HEK293 (cell line): ENCODE results near the gene EXOC7.

Experiments
- BCL6B ChIP-seq: fragments of 450-650 bp; formaldehyde crosslinking; IDR thresholded peaks from 2 replicates; pipeline ENCODE4 v1.5.1; 2017; ENCODE audit warnings: missing biosample characterization, missing genetic modification characterization
- ELK4 ChIP-seq: IDR thresholded peaks from 2 replicates; pipeline ENCODE4 v1.6.1; 2011; ENCODE audit warnings: mild to moderate bottlenecking, low read depth, low read length, borderline replicate concordance
- GLI2 ChIP-seq: fragments of 450-650 bp; formaldehyde crosslinking; IDR thresholded peaks from 2 replicates; pipeline ENCODE4; 2017; ENCODE audit warnings: missing biosample characterization, missing genetic modification characterization, low read depth, borderline replicate concordance
- GLIS1 ChIP-seq: fragments of 450-650 bp; formaldehyde crosslinking; IDR thresholded peaks from 2 replicates; pipeline ENCODE4 v1.5.1; 2016; ENCODE audit warnings: missing biosample characterization, missing genetic modification characterization
- GLIS2 ChIP-seq: fragments of 450-650 bp; formaldehyde crosslinking; IDR thresholded peaks from 2 replicates; pipeline ENCODE4 v1.5.1; 2016; ENCODE audit warnings: missing biosample characterization, missing genetic modification characterization
- HIC1 ChIP-seq: fragments of 450-650 bp; formaldehyde crosslinking; IDR thresholded peaks from 2 replicates; pipeline ENCODE4 v1.5.1; 2016; ENCODE audit warnings: missing biosample characterization, missing genetic modification characterization
- KLF1 ChIP-seq: fragments of 450-650 bp; formaldehyde crosslinking; IDR thresholded peaks from 2 replicates; pipeline ENCODE4 v1.5.1; 2016; ENCODE audit warnings: missing biosample characterization, missing genetic modification characterization
- PRDM1 ChIP-seq: fragments of 450-650 bp; formaldehyde crosslinking; IDR thresholded peaks from 2 replicates; pipeline ENCODE4; 2016; ENCODE audit warnings: missing biosample characterization, missing genetic modification characterization
- TCF7L2 ChIP-seq: IDR thresholded peaks from 2 replicates; pipeline ENCODE4 v1.6.1; 2011; ENCODE audit warnings: low read depth, mild to moderate bottlenecking, inconsistent platforms, low read length, moderate library complexity, borderline replicate concordance
- WT1 ChIP-seq: fragments of 450-650 bp; formaldehyde crosslinking; IDR thresholded peaks from 2 replicates; pipeline ENCODE4 v1.5.1; 2016; ENCODE audit warnings: missing biosample characterization, missing genetic modification characterization
- ZBTB11 ChIP-seq: fragments of 450-650 bp; formaldehyde crosslinking; conservative IDR thresholded peaks from 2 replicates; pipeline ENCODE4 v1.5.1; 2016; ENCODE audit warnings: low read depth, missing biosample characterization, missing genetic modification characterization
- ZBTB48 ChIP-seq: fragments of 450-650 bp; formaldehyde crosslinking; IDR thresholded peaks from 2 replicates; pipeline ENCODE4 v1.5.1; 2016; ENCODE audit warnings: missing biosample characterization, missing genetic modification characterization
- ZNF133 ChIP-seq: fragments of 450-650 bp; formaldehyde crosslinking; IDR thresholded peaks from 2 replicates; pipeline ENCODE4 v1.5.1; 2016; ENCODE audit warnings: missing biosample characterization, missing genetic modification characterization
- ZNF155 ChIP-seq: fragments of 450-650 bp; formaldehyde crosslinking; IDR thresholded peaks from 2 replicates; pipeline ENCODE4 v1.5.1; 2016; ENCODE audit warnings: missing biosample characterization, missing genetic modification characterization
- ZNF248 ChIP-seq: fragments of 450-650 bp; formaldehyde crosslinking; IDR thresholded peaks from 2 replicates; pipeline ENCODE4 v1.5.1; 2017; ENCODE audit warnings: missing biosample characterization, missing genetic modification characterization
- ZNF280C ChIP-seq: fragments of 450-650 bp; formaldehyde crosslinking; IDR thresholded peaks from 2 replicates; pipeline ENCODE4 v1.5.1; 2016; ENCODE audit warnings: missing biosample characterization, missing genetic modification characterization
- ZNF335 ChIP-seq: fragments of 450-650 bp; formaldehyde crosslinking; conservative IDR thresholded peaks from 2 replicates; pipeline ENCODE4 v1.5.1; 2016; ENCODE audit warnings: missing biosample characterization, missing genetic modification characterization
- ZNF366 ChIP-seq: fragments of 450-650 bp; formaldehyde crosslinking; conservative IDR thresholded peaks from 2 replicates; pipeline ENCODE4 v1.5.1; 2016; ENCODE audit warnings: missing biosample characterization, missing genetic modification characterization
- ZNF391 ChIP-seq: fragments of 450-650 bp; formaldehyde crosslinking; IDR thresholded peaks from 2 replicates; pipeline ENCODE4 v1.5.1; 2016; ENCODE audit warnings: low read depth, missing biosample characterization, missing genetic modification characterization, borderline replicate concordance
- ZNF529 ChIP-seq: fragments of 450-650 bp; formaldehyde crosslinking; IDR thresholded peaks from 2 replicates; pipeline ENCODE4 v1.5.1; 2017; ENCODE audit warnings: missing genetic modification characterization, missing biosample characterization; ENCODE audit not compliant: insufficient replicate concordance
- ZNF544 ChIP-seq: fragments of 450-650 bp; formaldehyde crosslinking; IDR thresholded peaks from 2 replicates; pipeline ENCODE4 v1.5.0; 2017; ENCODE audit warnings: missing biosample characterization, missing genetic modification characterization
- ZNF555 ChIP-seq: fragments of 450-650 bp; formaldehyde crosslinking; conservative IDR thresholded peaks from 2 replicates; pipeline ENCODE4 v1.5.1; 2017; ENCODE audit warnings: missing biosample characterization, mild to moderate bottlenecking, missing genetic modification characterization, inconsistent platforms
- ZNF561 ChIP-seq: fragments of 450-650 bp; IDR thresholded peaks from 2 replicates; pipeline ENCODE4 v1.5.1; 2018; ENCODE audit warnings: missing biosample characterization, missing genetic modification characterization, borderline replicate concordance
- ZNF610 ChIP-seq: fragments of 450-650 bp; formaldehyde crosslinking; IDR thresholded peaks from 2 replicates; pipeline ENCODE4 v1.5.1; 2016; ENCODE audit warnings: missing biosample characterization, missing genetic modification characterization, borderline replicate concordance
- ZNF670 ChIP-seq: fragments of 450-650 bp; formaldehyde crosslinking; IDR thresholded peaks from 2 replicates; pipeline ENCODE4 v1.5.1; 2016; ENCODE audit warnings: missing biosample characterization, missing genetic modification characterization, low read depth
- ZNF704 ChIP-seq: fragments of 450-650 bp; formaldehyde crosslinking; IDR thresholded peaks from 2 replicates; pipeline ENCODE4 v1.5.1; 2016; ENCODE audit warnings: missing biosample characterization, missing genetic modification characterization
- ZNF707 ChIP-seq: fragments of 450-650 bp; formaldehyde crosslinking; IDR thresholded peaks from 2 replicates; pipeline ENCODE4 v1.5.1; 2016; ENCODE audit warnings: missing biosample characterization, missing genetic modification characterization
- ZNF785 ChIP-seq: fragments of 450-650 bp; formaldehyde crosslinking; IDR thresholded peaks from 2 replicates; pipeline ENCODE4 v1.5.1; 2016; ENCODE audit warnings: missing biosample characterization, missing genetic modification characterization
- ZSCAN23 ChIP-seq: fragments of 450-650 bp; formaldehyde crosslinking; IDR thresholded peaks from 2 replicates; pipeline ENCODE4 v1.5.1; 2016; ENCODE audit warnings: missing biosample characterization, missing genetic modification characterization

Gene EXOC7

GRCh38 chr17:76072148-76072858 is 31.3 kb downstream of the EXOC7 start, which contains the start of gene SRP68 (continued):
- TF ChIP-seq ZNF555 (tag by site-specific recombination) = no peak
- no peak for TF ChIP-seq ZNF155 (tag by site-specific recombination)
- peak; percentile 68; the same call in 1 of the 2 replicates for TF ChIP-seq ZNF561 (tag by site-specific recombination)
- TF ChIP-seq ZNF248 = no peak
- no peak for TF ChIP-seq ZNF670 (tag by site-specific recombination)
- 0 out of 2 replicates have a peak, but pooled peaks have one; percentile 68 for TF ChIP-seq ZNF785 (tag by site-specific recombination)
- no peak for TF ChIP-seq ZSCAN23
- no peak for TF ChIP-seq ZNF366 (tag by site-specific recombination)
- no peak for TF ChIP-seq PRDM1 (tag by site-specific recombination)
- TF ChIP-seq ZNF707 (tag by site-specific recombination) = no peak
- no peak for TF ChIP-seq TCF7L2
- no peak for TF ChIP-seq ZNF529 (tag by site-specific recombination)
- TF ChIP-seq ZNF704 (tag by site-specific recombination) = no peak
- TF ChIP-seq GLIS2 (tag by site-specific recombination) = no peak
- TF ChIP-seq ZNF133 = no peak
- TF ChIP-seq ZBTB48 (tag by site-specific recombination) = 0 out of 2 replicates have a peak, but pooled peaks have one; percentile 12
- no peak for TF ChIP-seq ZNF544 (tag by site-specific recombination)
- TF ChIP-seq ZNF610 = no peak
- TF ChIP-seq GLI2 (tag by site-specific recombination) = no peak
- TF ChIP-seq KLF1 (tag by site-specific recombination) = peak; percentile 58
- peak; percentile 47; the same call in 1 of the 2 replicates for TF ChIP-seq WT1 (tag by site-specific recombination)
- TF ChIP-seq ZNF280C (tag by site-specific recombination) = no peak
- TF ChIP-seq HIC1 = no peak
- TF ChIP-seq BCL6B (tag by site-specific recombination) = no peak
- peak; percentile 40; the same call in 1 of the 2 replicates for TF ChIP-seq ZBTB11
- no peak for TF ChIP-seq ELK4
- peak; percentile 95 for TF ChIP-seq ZNF335 (tag by site-specific recombination)
- no peak for TF ChIP-seq GLIS1
- TF ChIP-seq ZNF391 (tag by site-specific recombination) = peak; percentile 79
